OCI-M2 (cell line): ENCODE data around the gene STK17A.
"Not testable (repeated sequence)": the region's sequence is repeated elsewhere in the genome, so short reads cannot be mapped to it uniquely, and the experiment has no call there.

Experiments
- DNase-seq: peaks from one replicate; lab custom pipeline; 2025; ENCODE audit not compliant: unreplicated experiment; lab: John Stamatoyannopoulos, UW

Gene STK17A

GRCh38 chr7:43653891-43654504 lies 71.1 kb downstream of the STK17A start:
- DNase-seq: no peak

DNA sequence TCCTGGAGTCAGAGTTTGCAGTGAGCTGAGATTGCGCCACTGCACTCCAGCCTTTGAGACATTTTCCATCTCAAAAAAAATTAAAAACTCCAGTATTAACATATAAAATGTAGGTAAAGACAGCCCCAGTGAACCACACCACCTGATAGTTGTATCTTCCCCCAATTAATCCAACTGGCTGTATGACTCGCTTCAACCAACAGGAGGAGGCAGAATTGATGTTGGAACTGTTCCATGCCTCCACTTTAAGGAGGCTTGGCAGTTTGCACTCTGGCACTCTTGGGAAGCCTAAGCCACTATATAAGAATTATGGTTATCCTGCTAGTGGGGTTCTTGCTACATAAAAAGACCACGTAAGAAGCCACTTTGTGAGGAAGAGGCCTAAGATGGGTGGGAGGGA lies 72.7 kb downstream of the STK17A start:
- no peak for DNase-seq

- no peak for DNase-seq
Observed at GRCh38 chr7:43656997-43657396, 74.1 kb downstream of the STK17A start.

GRCh38 chr7:43658718-43659548 lies 76.0 kb downstream of the STK17A start:
- DNase-seq: no peak

- DNase-seq: no peak
Observed at GRCh38 chr7:43659549-43659896, 76.6 kb downstream of the STK17A start.

DNA sequence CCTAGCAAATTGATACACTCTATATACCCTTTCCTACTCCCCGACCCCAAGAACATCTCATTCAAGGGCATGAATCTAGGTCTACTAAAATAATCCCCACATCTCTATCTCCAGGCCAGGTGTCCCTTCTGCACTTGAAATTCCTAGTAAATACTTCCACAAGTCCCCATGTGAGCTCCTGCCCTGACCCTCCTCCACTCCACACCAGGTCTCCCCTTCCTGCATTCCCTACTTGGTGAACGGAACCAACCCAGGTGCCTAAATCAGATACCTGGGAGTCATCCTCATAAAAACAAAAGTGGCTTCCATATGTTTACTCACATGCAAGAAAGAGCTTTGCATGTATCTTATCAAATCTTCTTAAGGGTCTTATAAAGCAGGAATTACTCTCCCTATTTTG lies 77.2 kb downstream of the STK17A start:
- no peak for DNase-seq

DNA sequence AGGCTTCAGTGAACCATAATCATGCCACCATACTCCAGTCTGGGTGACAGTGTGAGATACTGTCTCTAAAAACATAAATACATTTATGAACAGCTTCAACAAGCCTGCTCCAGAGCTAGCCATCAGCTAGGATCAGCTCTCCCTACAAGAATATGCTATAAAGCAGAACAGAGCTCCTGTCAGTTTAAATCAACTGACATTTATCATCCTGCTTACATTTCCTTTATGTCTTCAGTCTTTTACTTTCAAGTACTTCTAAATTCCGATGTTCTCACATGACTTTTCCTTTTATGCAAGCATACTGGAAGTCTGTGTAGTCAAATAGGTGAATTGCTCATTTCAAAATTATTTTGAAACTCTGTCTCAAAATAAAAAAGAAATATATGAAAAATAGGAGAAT lies 81.8 kb downstream of the STK17A start:
- DNase-seq: no peak

DNA sequence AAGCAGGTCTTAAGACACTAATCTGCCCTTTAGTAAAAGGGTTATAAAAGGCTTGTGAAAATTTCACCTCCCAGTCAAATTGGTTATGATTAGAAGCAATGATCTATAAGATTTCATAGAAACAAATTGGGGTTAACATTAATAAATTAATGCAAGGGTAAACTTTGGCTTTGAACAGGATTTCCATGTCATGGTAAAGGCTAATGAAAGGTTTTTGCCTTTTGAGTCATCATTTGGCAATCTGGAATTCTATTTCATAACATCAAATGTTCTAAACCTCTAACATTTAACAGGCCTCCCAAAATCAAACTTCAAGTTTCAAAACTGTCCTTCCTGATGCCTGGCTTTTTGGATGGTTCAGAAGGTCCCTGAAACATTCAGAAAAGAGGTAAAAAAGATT lies 84.0 kb downstream of the STK17A start:
- DNase-seq: no peak

GRCh38 chr7:43668035-43668434 lies 85.1 kb downstream of the STK17A start:
- no peak for DNase-seq

DNA sequence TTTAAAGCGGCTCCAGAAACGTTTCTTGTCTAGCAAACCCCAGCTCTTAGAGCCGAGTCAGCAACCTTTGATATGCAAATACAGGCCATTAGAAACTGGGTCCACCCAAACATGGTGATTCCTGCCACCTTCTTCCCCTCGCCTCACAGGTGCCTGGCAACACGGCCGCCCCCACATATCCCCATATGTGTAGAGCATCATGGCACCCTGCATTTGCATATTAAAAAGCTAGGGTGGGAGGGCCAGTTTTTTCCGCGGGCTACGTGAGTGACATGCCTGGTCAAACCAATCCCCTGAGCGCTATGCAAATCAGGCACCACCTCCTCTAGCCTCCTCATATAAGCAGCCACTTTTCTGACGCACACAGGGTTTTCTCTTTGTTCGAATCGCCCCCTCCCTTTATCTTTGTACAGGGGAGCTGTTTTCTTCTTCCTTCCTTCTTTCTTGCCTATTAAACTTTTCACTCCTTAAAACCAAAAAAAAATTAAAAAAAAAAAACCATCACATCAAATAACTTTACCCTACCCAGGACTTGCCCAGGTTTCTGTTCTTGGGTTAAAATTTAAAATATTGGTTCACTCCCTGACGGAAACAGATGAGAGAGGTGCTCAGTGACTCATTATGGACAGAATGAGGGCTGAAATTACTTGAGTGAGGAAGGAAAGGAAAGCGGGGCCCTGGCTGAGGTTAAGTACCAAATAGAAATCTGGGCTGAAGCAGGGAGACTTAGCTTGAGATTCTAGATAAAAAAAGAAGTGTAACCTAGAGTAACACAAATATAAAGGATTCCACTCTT lies 86.6 kb downstream of the STK17A start:
- no peak for DNase-seq

- no peak for DNase-seq
Observed at GRCh38 chr7:43671521-43671920, 88.6 kb downstream of the STK17A start.

GRCh38 chr7:43673243-43673976 lies 90.5 kb downstream of the STK17A start:
- DNase-seq: not testable (repeated sequence)

DNA sequence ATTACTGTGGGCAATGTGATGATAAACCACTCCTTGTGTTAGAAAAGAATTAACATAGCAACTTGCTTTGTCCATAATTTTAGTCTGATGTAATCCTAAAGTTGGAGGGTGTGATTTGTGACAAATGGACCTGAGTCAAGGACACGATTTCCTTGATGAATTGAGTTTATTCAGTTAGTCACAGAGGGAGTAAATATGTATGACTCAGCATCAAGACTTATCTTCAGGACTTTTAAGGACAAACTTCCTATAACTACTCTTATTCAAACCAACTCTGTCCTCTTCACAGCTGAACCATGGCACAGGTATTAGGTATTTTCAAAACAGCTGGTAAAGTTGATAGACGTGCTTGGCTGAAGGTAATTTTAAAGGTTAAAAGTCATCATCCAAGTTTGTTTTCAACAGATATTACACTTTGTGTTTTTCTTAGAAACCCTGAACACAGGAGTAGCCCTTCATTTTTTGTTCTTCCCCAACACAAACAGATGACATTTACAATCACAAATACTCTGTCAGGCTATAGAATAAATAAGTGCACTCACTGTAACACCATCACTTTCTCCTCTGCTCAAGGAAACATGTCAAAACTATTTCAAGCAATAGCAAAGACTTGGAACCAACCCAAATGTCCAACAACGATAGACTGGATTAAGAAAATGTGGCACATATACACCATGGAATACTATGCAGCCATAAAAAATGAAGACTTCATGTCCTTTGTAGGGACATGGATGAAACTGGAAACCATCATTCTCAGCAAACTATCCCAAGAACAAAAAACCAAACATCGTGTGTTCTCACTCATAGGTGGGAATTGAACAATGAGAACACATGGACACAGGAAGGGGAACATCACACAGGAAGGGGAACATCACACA lies 91.9 kb downstream of the STK17A start:
- no peak for DNase-seq
